ENCODE results near the gene RASGRP3. TPM values are rescaled to one million over a fixed set of nuclear protein-coding genes. Genes with fewer than 3 reads are reported as not detected.

The RASGRP3 gene
- total RNA-seq, 4 donors from 2014 or later, result 2.4 to 15.8 (median 4.3) TPM

GRCh38 chr2:33485051-33485450 lies 8.6 kb downstream of the RASGRP3 start:
- 90 to 92% methylated on average over 2 of the region's 2 CpGs for WGBS, 2 donors
- intact Hi-C loops (cut with DNase I; ENCODE audit: low total_unique reads), result no loop called here
- TF ChIP-seq POLR2A (IDR thresholded peaks at IDR 0.05) (no peak), CTCF (IDR thresholded peaks at IDR 0.05) (no peak)
- DNase-seq (ENCODE audit: low spot score in 2 of 2), result no peak
- H3K4me3 ChIP-seq (ENCODE audit: low read depth, poor library complexity, severe bottlenecking), result no peak overlapping the region

GRCh38 chr2:33486544-33486943 lies 10.1 kb downstream of the RASGRP3 start:
- 80 to 97% methylated on average over 3 of the region's 3 CpGs for WGBS, 2 donors
- no peak for DNase-seq (ENCODE audit: low spot score in 2 of 2)
- intact Hi-C loops (cut with DNase I; ENCODE audit: low total_unique reads), result no loop called here
- no peak overlapping the region for H3K4me3 ChIP-seq (ENCODE audit: low read depth, poor library complexity, severe bottlenecking)
- no peak for TF ChIP-seq POLR2A (IDR thresholded peaks at IDR 0.05)
- TF ChIP-seq CTCF (IDR thresholded peaks at IDR 0.05), result no peak

- no peak for TF ChIP-seq POLR2A (IDR thresholded peaks at IDR 0.05)
- TF ChIP-seq CTCF (IDR thresholded peaks at IDR 0.05), result no peak
- WGBS, 2 donors, result 56 to 69% methylated on average over 2 of the region's 2 CpGs
- intact Hi-C loops (cut with DNase I; ENCODE audit: low total_unique reads), result no loop called here
- no peak overlapping the region for H3K4me3 ChIP-seq (ENCODE audit: low read depth, poor library complexity, severe bottlenecking)
- no peak for DNase-seq (ENCODE audit: low spot score in 2 of 2)
These were observed 11.8 kb downstream of the RASGRP3 start for GRCh38 chr2:33488178-33488690.

GRCh38 chr2:33488715-33489540 lies 12.5 kb downstream of the RASGRP3 start:
- DNase-seq (ENCODE audit: low spot score in 2 of 2), result no peak
- 63 to 69% methylated on average over 8 of the region's 8 CpGs for WGBS, 2 donors
- TF ChIP-seq CTCF (IDR thresholded peaks at IDR 0.05) (no peak), POLR2A (IDR thresholded peaks at IDR 0.05) (no peak)
- intact Hi-C loops (cut with DNase I; ENCODE audit: low total_unique reads), result no loop called here
- no peak overlapping the region for H3K4me3 ChIP-seq (ENCODE audit: low read depth, poor library complexity, severe bottlenecking)

DNA sequence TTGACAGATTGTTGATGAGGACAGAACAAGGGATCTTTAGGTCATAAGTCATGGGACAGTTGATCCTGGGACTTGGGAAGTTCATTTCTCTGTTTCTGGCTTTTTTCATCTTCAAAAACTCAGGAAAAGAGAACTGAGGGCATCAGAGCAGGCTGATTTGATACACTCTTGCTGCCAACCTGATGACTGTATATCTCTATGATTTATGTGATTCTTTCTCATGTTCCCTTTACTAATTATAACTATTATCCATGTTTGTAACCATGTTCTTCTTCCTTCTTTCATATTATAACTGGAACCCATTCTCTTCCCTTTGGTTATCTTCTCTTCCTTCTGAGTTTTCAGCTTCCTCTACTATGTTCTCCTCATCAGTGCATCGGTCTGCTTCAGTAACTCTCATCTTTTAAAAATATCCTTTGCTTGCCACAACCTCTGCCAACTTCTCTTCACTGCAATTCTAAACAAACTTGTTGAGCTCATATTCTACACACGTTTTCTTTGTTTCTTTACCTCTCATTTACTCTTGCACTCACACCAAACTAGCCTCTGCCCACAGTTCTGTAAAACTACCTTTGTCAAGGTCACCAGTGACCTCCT lies 13.5 kb downstream of the RASGRP3 start:
- WGBS, 2 donors, result 67 to 69% methylated on average over 2 of the region's 2 CpGs
- no peak for TF ChIP-seq POLR2A (IDR thresholded peaks at IDR 0.05)
- TF ChIP-seq CTCF (IDR thresholded peaks at IDR 0.05), result no peak
- no peak for DNase-seq (ENCODE audit: low spot score in 2 of 2)
- intact Hi-C loops (cut with DNase I; ENCODE audit: low total_unique reads), result no loop called here
- H3K4me3 ChIP-seq (ENCODE audit: low read depth, poor library complexity, severe bottlenecking), result no peak overlapping the region

All from lower leg skin (tissue), 4 donors.